Measurements from ENCODE around the gene DNAJC12.

GRCh38 chr10:67863094-67863493 lies 25.1 kb upstream of the DNAJC12 start:
- TF ChIP-seq CTCF (conservative IDR thresholded peaks at IDR 0.05; ENCODE audit: low read length) (no peak), EZH2phosphoT487 (IDR thresholded peaks at IDR 0.05; ENCODE audit: borderline replicate concordance) (no peak)

Measured in Loucy (cell line).